Upper lobe of left lung (tissue), 4 donors: ENCODE results near the gene TRIM72.

ENCODE experiments used
- EP300 ChIP-seq, 4 donors: sonication (generic); formaldehyde crosslinking; IDR thresholded peaks; one replicate each; pipeline ENCODE4 v1.5.1; 2017; ENCODE audit warnings: antibody characterized with exemption in 4 of 4, control low read depth in 2 of 4
- POLR2A ChIP-seq, 4 donors: fragments of 450-650 bp; IDR thresholded peaks; one replicate each; pipeline ENCODE4 v1.5.1; 2016 to 2017; ENCODE audit warnings: antibody characterized with exemption in 4 of 4, mild to moderate bottlenecking in 2 of 4
- POLR2AphosphoS5 ChIP-seq, 2 donors: sonication (generic); formaldehyde crosslinking; IDR thresholded peaks; one replicate each; pipeline ENCODE4 v1.5.1; 2017; ENCODE audit warnings: antibody characterized with exemption in 2 of 2
- TF ChIP-seq, protein P1 (sequence below), 6 experiments: fragments of 450-650 bp in 4 of 6; fragments of 200-600 bp in 2 of 6; sonication (generic) in 2 of 6; IDR thresholded peaks; one replicate each; pipeline ENCODE4 v1.5.1; 2016 to 2019; ENCODE audit warnings: antibody characterized with exemption in 6 of 6

DNA sequence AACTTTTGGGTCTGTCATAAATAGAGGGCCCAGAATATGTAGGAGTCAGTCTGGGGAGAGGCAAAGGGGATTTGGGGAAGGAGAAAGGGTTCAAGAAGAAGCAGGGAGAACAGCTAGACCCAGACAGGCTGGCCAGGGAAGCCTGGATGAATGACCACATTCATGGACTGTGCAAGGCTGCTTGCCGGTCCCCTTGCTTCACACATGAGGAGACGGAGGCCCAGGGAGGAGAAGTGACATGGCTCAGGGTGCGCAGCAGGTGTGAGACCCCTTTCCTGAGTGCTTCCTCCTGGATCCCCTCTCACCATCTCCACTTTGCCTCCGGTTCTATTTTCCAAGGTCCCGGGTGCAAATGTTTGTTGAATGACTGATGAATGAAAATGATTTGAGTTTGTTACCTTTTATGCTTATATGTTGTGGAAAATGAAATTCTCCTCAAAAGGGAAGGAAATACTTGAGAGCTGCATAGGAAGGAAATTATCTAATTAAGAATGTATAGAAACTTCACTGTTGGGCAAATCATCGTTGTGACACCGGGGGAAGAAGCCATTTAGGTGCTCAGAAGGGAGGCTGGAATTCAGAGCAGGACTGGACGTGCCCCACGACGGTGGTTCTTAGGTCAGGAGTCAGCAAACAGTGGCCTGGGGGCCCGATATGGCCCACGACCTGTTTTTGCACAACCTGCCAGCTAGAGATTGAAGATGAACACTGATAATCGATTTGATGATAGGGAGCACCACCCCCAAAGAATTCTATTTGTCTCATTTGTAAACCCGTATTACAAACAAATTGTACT, 46.4 kb downstream of the TRIM72 start:
- TF ChIP-seq POLR2A (IDR thresholded peaks at IDR 0.05), result no peak
- TF ChIP-seq, protein P1, sequence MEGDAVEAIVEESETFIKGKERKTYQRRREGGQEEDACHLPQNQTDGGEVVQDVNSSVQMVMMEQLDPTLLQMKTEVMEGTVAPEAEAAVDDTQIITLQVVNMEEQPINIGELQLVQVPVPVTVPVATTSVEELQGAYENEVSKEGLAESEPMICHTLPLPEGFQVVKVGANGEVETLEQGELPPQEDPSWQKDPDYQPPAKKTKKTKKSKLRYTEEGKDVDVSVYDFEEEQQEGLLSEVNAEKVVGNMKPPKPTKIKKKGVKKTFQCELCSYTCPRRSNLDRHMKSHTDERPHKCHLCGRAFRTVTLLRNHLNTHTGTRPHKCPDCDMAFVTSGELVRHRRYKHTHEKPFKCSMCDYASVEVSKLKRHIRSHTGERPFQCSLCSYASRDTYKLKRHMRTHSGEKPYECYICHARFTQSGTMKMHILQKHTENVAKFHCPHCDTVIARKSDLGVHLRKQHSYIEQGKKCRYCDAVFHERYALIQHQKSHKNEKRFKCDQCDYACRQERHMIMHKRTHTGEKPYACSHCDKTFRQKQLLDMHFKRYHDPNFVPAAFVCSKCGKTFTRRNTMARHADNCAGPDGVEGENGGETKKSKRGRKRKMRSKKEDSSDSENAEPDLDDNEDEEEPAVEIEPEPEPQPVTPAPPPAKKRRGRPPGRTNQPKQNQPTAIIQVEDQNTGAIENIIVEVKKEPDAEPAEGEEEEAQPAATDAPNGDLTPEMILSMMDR (IDR thresholded peaks at IDR 0.05), result no peak
- TF ChIP-seq POLR2AphosphoS5 (IDR thresholded peaks at IDR 0.05), result no peak
- no peak for TF ChIP-seq EP300 (IDR thresholded peaks at IDR 0.05)
